Memory B cell (primary cell): Measurements from ENCODE around the gene ELK4.

Source experiments
- ATAC-seq: fragments of 150-1000 bp; cut with Tn5 transposase; 2 replicates; pipeline ENCODE4 v1.10.0; 2021; ENCODE audit warnings: low read depth, mild to moderate bottlenecking, moderate library complexity
- DNase-seq, 2 donors: peaks; one replicate each; pipeline ENCODE4 v3.0.0; 2022; ENCODE audit warnings: low spot score in 2 of 2
- H3K27ac Mint-ChIP-seq: one replicate; pipeline ENCODE4 v1.8.0; 2022; ENCODE audit warnings: mild to moderate bottlenecking, moderate library complexity, mixed read lengths
- H3K27me3 Mint-ChIP-seq: one replicate; pipeline ENCODE4 v1.8.0; 2022; ENCODE audit warnings: mixed read lengths
- H3K36me3 Mint-ChIP-seq: one replicate; pipeline ENCODE4 v1.8.0; 2022; ENCODE audit warnings: mild to moderate bottlenecking, mixed read lengths
- H3K4me1 Mint-ChIP-seq: one replicate; pipeline ENCODE4 v1.8.0; 2022; ENCODE audit warnings: mixed read lengths
- H3K4me3 Mint-ChIP-seq: one replicate; pipeline ENCODE4 v1.8.0; 2022; ENCODE audit warnings: mild to moderate bottlenecking, moderate library complexity, mixed read lengths
- H3K9me3 Mint-ChIP-seq: one replicate; pipeline ENCODE4 v1.8.0; 2022; ENCODE audit warnings: mixed read lengths

Gene ELK4

GRCh38 chr1:205570796-205571537 is 60.8 kb downstream of the ELK4 start:
- H3K27me3 Mint-ChIP-seq, result peaks cover 13% of the 10 kb centered on the region
- H3K4me1 Mint-ChIP-seq, result peaks cover 3% of the 10 kb centered on the region
- DNase-seq (no peak), ATAC-seq (no peak)
- no peak overlapping the region for H3K27ac Mint-ChIP-seq
- H3K4me3 Mint-ChIP-seq, result no peak overlapping the region
- H3K9me3 Mint-ChIP-seq, result no peaks in the 10 kb centered on the region
- H3K36me3 Mint-ChIP-seq, result no peaks in the 10 kb centered on the region

GRCh38 chr1:205570173-205570501 is 61.7 kb downstream of the ELK4 start:
- no peaks in the 10 kb centered on the region for H3K9me3 Mint-ChIP-seq
- H3K27ac Mint-ChIP-seq, result no peak overlapping the region
- DNase-seq (no peak), ATAC-seq (no peak)
- H3K27me3 Mint-ChIP-seq, result peaks cover 18% of the 10 kb centered on the region
- peak overlapping the region; percentile 27 for H3K4me3 Mint-ChIP-seq
- H3K4me1 Mint-ChIP-seq, result peaks cover 3% of the 10 kb centered on the region
- H3K36me3 Mint-ChIP-seq, result no peaks in the 10 kb centered on the region

DNA sequence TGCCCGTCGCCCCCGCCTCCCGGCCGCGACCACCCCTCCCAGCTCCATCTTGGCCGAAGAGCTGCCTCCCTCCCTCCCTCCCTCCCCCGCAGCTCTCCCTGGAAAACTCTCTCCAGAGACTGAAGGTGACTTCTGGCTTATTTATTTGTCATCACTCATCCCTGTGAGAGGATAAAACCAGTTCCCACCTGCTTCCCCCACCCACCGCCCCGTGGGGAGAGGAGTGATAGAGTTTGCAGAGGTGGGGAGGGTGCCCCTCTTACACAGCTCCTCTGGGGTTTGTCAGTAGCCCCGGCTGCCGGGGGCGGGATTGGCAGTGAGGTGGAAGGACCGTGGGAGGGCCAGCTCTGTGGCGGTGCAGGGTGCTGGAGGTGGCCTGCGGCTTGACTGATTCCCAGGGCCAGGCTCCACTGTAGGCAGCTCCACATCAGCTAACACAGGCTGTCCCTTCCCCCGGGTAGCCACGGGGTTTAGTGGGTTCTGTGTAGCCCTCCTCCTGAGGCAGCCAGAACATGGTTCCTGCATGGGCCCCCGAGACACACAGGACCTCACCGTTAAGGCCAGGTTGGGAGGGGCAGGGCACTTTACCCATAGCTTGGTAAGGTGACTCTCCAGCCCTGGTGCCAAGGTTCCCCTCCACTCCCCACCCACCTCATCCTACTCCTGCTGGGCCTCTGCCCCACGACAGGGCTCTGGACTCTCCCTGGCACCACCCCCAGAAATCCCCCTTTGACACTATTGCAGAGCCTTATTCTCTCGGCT is 62.2 kb downstream of the ELK4 start:
- ATAC-seq (no peak), DNase-seq (no peak)
- no peak overlapping the region for H3K27ac Mint-ChIP-seq
- H3K36me3 Mint-ChIP-seq, result no peaks in the 10 kb centered on the region
- peak overlapping the region; percentile 65 for H3K4me3 Mint-ChIP-seq
- H3K9me3 Mint-ChIP-seq, result no peaks in the 10 kb centered on the region
- peaks cover 3% of the 10 kb centered on the region for H3K4me1 Mint-ChIP-seq
- peaks cover 18% of the 10 kb centered on the region for H3K27me3 Mint-ChIP-seq

- no peaks in the 10 kb centered on the region for H3K36me3 Mint-ChIP-seq
- DNase-seq (peak in 1 of 2 donors; percentile 32), ATAC-seq (peak; percentile 72)
- no peak overlapping the region for H3K27ac Mint-ChIP-seq
- no peaks in the 10 kb centered on the region for H3K9me3 Mint-ChIP-seq
- peaks cover 3% of the 10 kb centered on the region for H3K4me1 Mint-ChIP-seq
- H3K4me3 Mint-ChIP-seq, result peak overlapping the region; percentile 77
- peaks cover 18% of the 10 kb centered on the region for H3K27me3 Mint-ChIP-seq
Observed at GRCh38 chr1:205568469-205569361, 63.1 kb downstream of the ELK4 start.

DNA sequence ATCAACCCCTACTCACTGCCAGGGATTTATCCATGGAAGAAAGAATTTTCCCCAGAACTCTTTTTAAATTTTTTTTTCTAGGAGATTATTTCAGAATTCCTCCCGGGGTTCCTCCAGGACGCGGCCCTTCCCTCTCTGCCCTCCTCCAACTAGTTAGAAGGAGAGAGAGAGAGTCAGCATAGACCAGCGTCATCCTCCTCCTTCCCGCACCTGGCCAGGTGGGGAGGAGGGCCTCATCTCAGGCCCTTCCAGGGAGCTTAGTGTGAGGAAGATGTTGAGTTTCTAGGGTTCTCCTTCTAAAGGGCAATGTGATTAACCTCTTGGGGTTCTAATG is 63.7 kb downstream of the ELK4 start:
- Mint-ChIP-seq H3K4me3 (peak overlapping the region; percentile 55), H3K4me1 (peaks cover 3% of the 10 kb centered on the region), H3K36me3 (no peaks in the 10 kb centered on the region), H3K27me3 (peaks cover 18% of the 10 kb centered on the region), H3K9me3 (no peaks in the 10 kb centered on the region), H3K27ac (no peak overlapping the region)
- DNase-seq, result no peak
- ATAC-seq, result no peak

DNA sequence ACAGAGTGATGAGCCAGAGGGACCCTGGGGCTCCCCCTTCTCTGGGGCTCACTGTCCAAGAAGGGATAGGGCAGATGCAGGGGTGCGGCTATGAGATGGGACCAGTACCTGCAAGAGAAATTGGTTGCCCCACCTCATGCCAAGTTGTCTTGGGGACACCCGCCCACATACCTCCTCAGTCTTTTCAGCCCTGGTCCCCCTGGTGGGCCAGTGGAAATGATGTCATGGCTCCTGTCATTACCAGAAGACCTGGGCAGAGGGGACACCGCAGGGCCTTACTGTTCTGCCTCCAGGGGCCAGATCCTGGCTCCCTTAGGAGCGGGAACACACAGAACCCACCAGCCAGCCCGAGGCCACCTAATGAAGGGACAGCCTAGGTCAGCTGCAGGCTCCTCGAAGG is 64.1 kb downstream of the ELK4 start:
- no peaks in the 10 kb centered on the region for H3K9me3 Mint-ChIP-seq
- H3K27me3 Mint-ChIP-seq, result peaks cover 18% of the 10 kb centered on the region
- no peak overlapping the region for H3K4me3 Mint-ChIP-seq
- H3K4me1 Mint-ChIP-seq, result peaks cover 3% of the 10 kb centered on the region
- no peak overlapping the region for H3K27ac Mint-ChIP-seq
- no peak for ATAC-seq
- DNase-seq, result no peak
- no peaks in the 10 kb centered on the region for H3K36me3 Mint-ChIP-seq

DNA sequence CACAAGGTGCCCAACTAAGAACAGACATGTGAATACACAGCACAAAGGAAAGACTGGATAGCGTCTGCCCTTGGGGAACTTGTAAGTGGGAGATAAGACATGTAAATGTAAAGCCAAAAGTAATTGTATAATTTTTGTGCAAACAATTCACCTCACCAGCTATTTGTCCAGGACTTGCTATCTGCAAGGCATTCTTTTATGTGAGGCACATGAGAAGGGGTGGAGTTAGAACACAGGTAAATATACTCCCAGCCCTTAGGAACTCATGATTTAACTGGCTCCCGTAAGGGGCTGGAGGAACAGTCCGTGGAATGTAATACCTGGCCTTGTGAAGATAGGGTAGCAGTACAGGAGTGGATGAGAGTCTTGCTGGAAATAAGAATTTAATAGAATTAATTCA is 66.0 kb downstream of the ELK4 start:
- ATAC-seq (no peak), DNase-seq (no peak)
- Mint-ChIP-seq H3K27me3 (peaks cover 16% of the 10 kb centered on the region), H3K4me3 (no peak overlapping the region), H3K27ac (no peak overlapping the region), H3K4me1 (peaks cover 3% of the 10 kb centered on the region), H3K36me3 (peaks cover 2% of the 10 kb centered on the region), H3K9me3 (peaks cover 10% of the 10 kb centered on the region)

- Mint-ChIP-seq H3K9me3 (peaks cover 13% of the 10 kb centered on the region), H3K27ac (no peak overlapping the region), H3K27me3 (peaks cover 14% of the 10 kb centered on the region), H3K4me1 (peaks cover 3% of the 10 kb centered on the region), H3K36me3 (peaks cover 2% of the 10 kb centered on the region), H3K4me3 (no peak overlapping the region)
- DNase-seq (no peak), ATAC-seq (no peak)
Observed at GRCh38 chr1:205563927-205564441, 67.8 kb downstream of the ELK4 start.

- no peak for DNase-seq
- ATAC-seq, result peak; percentile 87
- Mint-ChIP-seq H3K9me3 (peaks cover 15% of the 10 kb centered on the region), H3K27ac (no peak overlapping the region), H3K27me3 (peaks cover 11% of the 10 kb centered on the region), H3K36me3 (peaks cover 2% of the 10 kb centered on the region), H3K4me3 (no peak overlapping the region), H3K4me1 (no peaks in the 10 kb centered on the region)
Observed at GRCh38 chr1:205561501-205562203, 70.2 kb downstream of the ELK4 start.
